T-cell (primary cell): ENCODE measurements around the gene ACSL3. TPM values are rescaled to one million over a fixed set of nuclear protein-coding genes. Genes with fewer than 3 reads are reported as not detected.

Experiments
- ATAC-seq, 4 experiments: fragments of 200-7000 bp in 3 of 4; fragments of 150-1000 bp in 1 of 4; cut with Tn5 transposase; replicated peaks in 1 of 4; 1 replicate in 3 of 4; 2 replicates in 1 of 4; pipeline ENCODE4 v1.10.0; 2021; ENCODE audit warnings: moderate library complexity in 3 of 4, mild to moderate bottlenecking in 2 of 4, moderate number of reproducible peaks in 1 of 4
- CTCF ChIA-PET, 2 donors: fragments of 300-600 bp; sonication (Branson Sonifier 250); formaldehyde crosslinking; loops; one replicate each; lab custom pipeline; 2022; ENCODE audit warnings: antibody characterized with exemption in 2 of 2; lab: Charles Lee
- POLR2A ChIA-PET, 2 donors: fragments of 300-600 bp; sonication (Branson Sonifier 250); formaldehyde crosslinking; loops; one replicate each; lab custom pipeline; 2022; ENCODE audit warnings: antibody characterized with exemption in 2 of 2; lab: Charles Lee
- DNase-seq, 35 experiments: peaks; one replicate each; pipeline versions ENCODE4 v3.0.0 to v3.0.0-alpha.2; 2013 to 2023
- H3K27ac ChIP-seq: one replicate; pipeline ENCODE4 v1.5.1; 2013; ENCODE audit warnings: low read length
- H3K27me3 ChIP-seq, 2 experiments: replicated peaks in 1 of 2; 1 replicate in 1 of 2; 2 replicates in 1 of 2; pipeline versions ENCODE4 v1.6.1 to v1.7.0; 2013; ENCODE audit warnings: low read length in 1 of 2, mixed read lengths in 1 of 2; ENCODE audit not compliant: control insufficient read depth in 2 of 2, insufficient read depth in 2 of 2; ENCODE audit errors: extremely low read depth in 1 of 2
- H3K36me3 ChIP-seq, 2 donors: 1 replicate in 1 of 2; 2 replicates in 1 of 2; pipeline versions ENCODE4 v1.6.1 to v1.7.0; 2013; ENCODE audit warnings: low read length in 1 of 2; ENCODE audit not compliant: control insufficient read depth in 2 of 2, insufficient read depth in 1 of 2; ENCODE audit errors: extremely low read depth in 1 of 2
- H3K4me1 ChIP-seq, 2 experiments: 1 replicate in 1 of 2; 2 replicates in 1 of 2; pipeline versions ENCODE4 v1.6.1 to v1.7.0; 2013; ENCODE audit warnings: low read length in 2 of 2, mixed read lengths in 1 of 2; ENCODE audit not compliant: insufficient read depth in 2 of 2, control insufficient read depth in 1 of 2; ENCODE audit errors: extremely low read depth in 1 of 2
- H3K4me3 ChIP-seq, 2 donors: 1 replicate in 1 of 2; 2 replicates in 1 of 2; pipeline versions ENCODE4 v1.5.1 to v1.7.0; 2013; ENCODE audit warnings: mild to moderate bottlenecking in 2 of 2, low read length in 1 of 2, moderate library complexity in 1 of 2; ENCODE audit not compliant: control insufficient read depth in 1 of 2; ENCODE audit errors: extremely low read depth in 1 of 2
- H3K9me3 ChIP-seq: 2 replicates; pipeline ENCODE4 v1.7.0; 2013
- H3K27ac Mint-ChIP-seq, 2 donors: one replicate each; pipeline ENCODE4 v1.8.0; 2020 to 2021; ENCODE audit warnings: mild to moderate bottlenecking in 2 of 2, mixed read lengths in 2 of 2
- H3K27me3 Mint-ChIP-seq, 2 donors: one replicate each; pipeline ENCODE4 v1.8.0; 2021 to 2022; ENCODE audit warnings: mixed read lengths in 2 of 2
- H3K36me3 Mint-ChIP-seq: one replicate; pipeline ENCODE4 v1.8.0; 2021; ENCODE audit warnings: mixed read lengths
- H3K4me1 Mint-ChIP-seq, 3 donors: one replicate each; pipeline ENCODE4 v1.8.0; 2020 to 2022; ENCODE audit warnings: mixed read lengths in 3 of 3, mild to moderate bottlenecking in 1 of 3
- H3K4me3 Mint-ChIP-seq, 3 donors: one replicate each; pipeline ENCODE4 v1.8.0; 2020 to 2022; ENCODE audit warnings: mild to moderate bottlenecking in 3 of 3, mixed read lengths in 3 of 3, moderate library complexity in 3 of 3
- H3K9me3 Mint-ChIP-seq, 3 donors: one replicate each; pipeline ENCODE4 v1.8.0; 2020 to 2022; ENCODE audit warnings: mixed read lengths in 3 of 3
- WGBS: methylation state at CpG from one replicate; pipeline ENCODE4 v1.1.5; 2013; ENCODE audit warnings: missing lambda C conversion rate; ENCODE audit not compliant: insufficient coverage; 5-methylcytosine and 5-hydroxymethylcytosine counted together
- total RNA-seq, 35 experiments: library from RNA in 6 of 35; stranded (reverse) in 6 of 35; fragments of 120-200 nt in 1 of 35; gene quantifications; one replicate each; pipeline versions ENCODE4 v1.2.1 to v1.2.4 and lab custom pipeline; 2013 to 2026

Gene ACSL3
- total RNA-seq, 5 donors from 2014 or later (not counting 1 experiment from before 2014, with no cell fraction given): 23.9 to 82.4 (median 26.5) TPM

- H3K4me3 ChIP-seq: no peak overlapping the region
- Mint-ChIP-seq H3K4me1 (no peaks in the 10 kb centered on the region), H3K9me3 (peaks cover 0 to 4% (median 4%) of the 10 kb centered on the region in 3 donors), H3K36me3 (peaks cover 24% of the 10 kb centered on the region), H3K27me3 (no peaks in the 10 kb centered on the region), H3K4me3 (no peak overlapping the region), H3K27ac (no peak overlapping the region)
- peaks cover 7% of the 10 kb centered on the region for H3K9me3 ChIP-seq
- H3K27ac ChIP-seq: no peak overlapping the region
- peaks cover 0 to 15% of the 10 kb centered on the region in 2 donors for H3K36me3 ChIP-seq
- WGBS: no CpG with 5 or more reads among the region's 1 CpG
- ChIA-PET CTCF (no interaction called here), POLR2A (no interaction called here)
- H3K4me1 ChIP-seq: no peaks in the 10 kb centered on the region
- ATAC-seq (no peak), DNase-seq (no peak)
- H3K27me3 ChIP-seq: no peaks in the 10 kb centered on the region
Observed at GRCh38 chr2:222942977-222943376, 82.1 kb downstream of the ACSL3 start.

- no peak for ATAC-seq
- Histone ChIP-seq H3K36me3 (peaks cover 0 to 12% of the 10 kb centered on the region in 2 donors), H3K9me3 (peaks cover 1% of the 10 kb centered on the region), H3K27ac (no peak overlapping the region), H3K4me1 (no peaks in the 10 kb centered on the region), H3K4me3 (no peak overlapping the region), H3K27me3 (no peaks in the 10 kb centered on the region)
- POLR2A ChIA-PET: no interaction called here
- Mint-ChIP-seq H3K4me1 (no peaks in the 10 kb centered on the region), H3K27ac (no peak overlapping the region), H3K9me3 (peaks cover 0 to 4% (median 0%) of the 10 kb centered on the region in 3 donors), H3K27me3 (no peaks in the 10 kb centered on the region), H3K36me3 (peaks cover 20% of the 10 kb centered on the region), H3K4me3 (no peak overlapping the region)
- CTCF ChIA-PET: interaction anchor here in 1 of 2 donors (0.6 kb wide), 1 partner anchor 178 kb away, joined by 3 read pairs; no protein-coding TSS in a partner anchor
- WGBS: no CpG with 5 or more reads among the region's 1 CpG
- DNase-seq: no peak
Observed at GRCh38 chr2:222943820-222944219, 83.0 kb downstream of the ACSL3 start.

DNA sequence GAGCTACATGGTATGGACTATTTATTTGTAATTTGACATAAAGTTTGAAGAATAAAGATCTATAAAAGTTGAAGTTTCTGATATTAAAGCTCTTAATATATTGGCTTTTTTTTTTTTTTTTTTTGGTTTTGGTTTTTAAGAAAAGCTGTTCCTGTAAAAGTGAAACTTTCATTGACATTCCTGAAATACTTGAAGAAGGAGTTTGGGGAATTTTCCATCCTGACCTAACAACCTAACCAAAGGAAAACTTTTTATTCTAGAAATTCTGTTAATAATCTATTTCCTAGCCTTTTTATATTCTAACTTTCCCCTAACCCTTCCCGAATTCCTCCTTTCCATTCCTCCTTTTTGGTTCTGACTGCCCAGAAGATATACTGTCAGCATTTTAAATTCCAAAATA is 83.7 kb downstream of the ACSL3 start:
- H3K27me3 Mint-ChIP-seq: no peaks in the 10 kb centered on the region
- ATAC-seq (no peak), DNase-seq (no peak)
- no peaks in the 10 kb centered on the region for H3K9me3 Mint-ChIP-seq
- Histone ChIP-seq H3K4me3 (no peak overlapping the region), H3K4me1 (no peaks in the 10 kb centered on the region), H3K9me3 (no peaks in the 10 kb centered on the region), H3K36me3 (peaks cover 0 to 12% of the 10 kb centered on the region in 2 donors), H3K27ac (no peak overlapping the region), H3K27me3 (no peaks in the 10 kb centered on the region)
- WGBS: no CpG with 5 or more reads among the region's 1 CpG
- CTCF ChIA-PET: interaction anchor here in 1 of 2 donors (0.6 kb wide), 1 partner anchor 178 kb away, joined by 3 read pairs; no protein-coding TSS in a partner anchor
- peaks cover 13% of the 10 kb centered on the region for H3K36me3 Mint-ChIP-seq
- POLR2A ChIA-PET: interaction anchor here in 1 of 2 donors (0.6 to 0.7 kb wide), 2 partner anchors 78 to 941 kb away, joined by 4 to 5 read pairs; no protein-coding TSS in a partner anchor
- no peaks in the 10 kb centered on the region for H3K4me1 Mint-ChIP-seq
- no peak overlapping the region for H3K27ac Mint-ChIP-seq
- no peak overlapping the region for H3K4me3 Mint-ChIP-seq

DNA sequence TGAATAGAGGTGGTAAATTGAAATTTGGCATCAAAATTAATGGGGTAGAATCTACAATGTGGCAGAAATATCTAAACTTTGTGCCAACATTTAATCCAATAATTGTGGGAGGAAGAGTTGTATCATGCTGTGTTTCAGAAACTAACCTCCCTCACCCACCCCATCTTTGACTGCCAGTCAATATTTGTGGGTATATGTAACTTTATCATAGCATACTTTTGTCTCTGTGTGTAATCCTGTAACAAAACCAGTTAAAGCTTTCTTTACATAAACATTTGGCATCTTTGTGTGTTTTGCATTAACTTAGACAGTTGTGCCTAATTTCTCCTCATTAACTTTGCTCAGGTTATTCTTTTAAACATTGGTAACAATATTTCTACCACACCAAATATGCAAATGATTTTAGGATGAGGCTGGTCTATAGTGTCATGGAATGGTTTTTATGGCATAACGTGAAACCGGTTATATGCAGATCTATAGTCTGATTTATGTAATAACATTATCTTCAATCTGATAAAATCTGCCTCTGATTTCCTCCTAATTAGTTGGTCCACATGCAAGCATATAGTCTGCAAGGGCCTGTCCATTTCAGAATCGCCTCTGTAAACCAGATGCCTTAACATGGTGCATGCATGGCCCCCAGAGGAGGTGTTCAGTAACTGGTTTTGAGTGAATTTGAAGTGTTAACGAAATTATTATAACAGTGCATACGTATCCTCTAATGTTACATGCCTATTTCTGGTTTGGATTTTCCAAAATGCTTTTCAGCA is 84.3 kb downstream of the ACSL3 start:
- POLR2A ChIA-PET: interaction anchor here in 1 of 2 donors (0.6 to 0.7 kb wide), 2 partner anchors 78 to 940 kb away, joined by 4 to 5 read pairs; no protein-coding TSS in a partner anchor
- CTCF ChIA-PET: no interaction called here
- Histone ChIP-seq H3K27me3 (no peaks in the 10 kb centered on the region), H3K4me3 (no peak overlapping the region), H3K36me3 (peaks cover 0 to 11% of the 10 kb centered on the region in 2 donors), H3K9me3 (no peaks in the 10 kb centered on the region), H3K4me1 (no peaks in the 10 kb centered on the region), H3K27ac (no peak overlapping the region)
- Mint-ChIP-seq H3K36me3 (peaks cover 9% of the 10 kb centered on the region), H3K9me3 (no peaks in the 10 kb centered on the region), H3K27me3 (no peaks in the 10 kb centered on the region), H3K4me3 (no peak overlapping the region), H3K27ac (no peak overlapping the region), H3K4me1 (no peaks in the 10 kb centered on the region)
- no CpG with 5 or more reads among the region's 5 CpGs for WGBS
- ATAC-seq: no peak
- no peak for DNase-seq

- Mint-ChIP-seq H3K9me3 (no peaks in the 10 kb centered on the region), H3K27me3 (no peaks in the 10 kb centered on the region), H3K4me3 (no peak overlapping the region), H3K27ac (no peak overlapping the region), H3K4me1 (no peaks in the 10 kb centered on the region), H3K36me3 (peaks cover 9% of the 10 kb centered on the region)
- H3K27ac ChIP-seq: no peak overlapping the region
- peaks cover 0 to under 1% of the 10 kb centered on the region in 2 experiments for H3K27me3 ChIP-seq
- ATAC-seq: no peak
- H3K4me3 ChIP-seq: no peak overlapping the region
- POLR2A ChIA-PET: no interaction called here
- no peak for DNase-seq
- H3K4me1 ChIP-seq: no peaks in the 10 kb centered on the region
- WGBS: 100% methylated on average over 1 of the region's 8 CpGs
- CTCF ChIA-PET: no interaction called here
- H3K36me3 ChIP-seq: peaks cover 0 to 6% of the 10 kb centered on the region in 2 donors
- no peaks in the 10 kb centered on the region for H3K9me3 ChIP-seq
Observed at GRCh38 chr2:222945887-222946286, 85.1 kb downstream of the ACSL3 start.

DNA sequence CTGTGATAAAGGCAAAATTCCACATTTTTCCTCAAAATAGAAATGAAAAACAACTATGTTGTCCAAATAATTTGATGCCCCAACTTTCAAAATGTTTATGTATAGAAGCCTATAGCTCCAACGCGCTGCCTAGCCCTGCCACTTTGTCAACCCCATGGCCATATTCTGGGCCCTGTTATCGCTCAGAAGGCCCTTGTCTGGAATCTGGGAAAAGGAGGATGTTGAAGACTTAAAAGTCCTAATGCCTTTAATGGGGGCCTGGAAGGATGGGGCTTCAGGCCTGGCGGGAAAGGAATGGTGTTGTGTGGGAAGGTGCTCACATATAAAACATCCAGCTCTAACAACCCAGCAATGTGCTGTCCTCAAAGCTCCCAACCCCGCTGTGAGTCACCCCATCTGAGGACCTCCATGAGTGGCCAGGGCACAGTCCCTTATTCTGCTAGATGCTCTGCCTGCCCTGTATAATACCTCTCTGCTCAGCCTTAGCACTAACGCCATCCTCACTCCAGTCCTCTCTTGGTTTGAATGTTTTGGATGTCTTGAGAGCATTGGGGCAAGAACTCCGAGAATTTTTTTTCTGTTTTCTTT is 86.0 kb downstream of the ACSL3 start:
- no peak overlapping the region for H3K4me3 ChIP-seq
- H3K27me3 Mint-ChIP-seq: no peaks in the 10 kb centered on the region
- H3K36me3 ChIP-seq: no peaks in the 10 kb centered on the region
- no peaks in the 10 kb centered on the region for H3K9me3 ChIP-seq
- H3K36me3 Mint-ChIP-seq: peaks cover 1% of the 10 kb centered on the region
- POLR2A ChIA-PET: interaction anchor here (0.6 to 0.7 kb wide), 2 partner anchors 62 to 164 kb away, joined by 6 to 9 read pairs; no protein-coding TSS in a partner anchor
- peaks cover 0 to 3% of the 10 kb centered on the region in 2 experiments for H3K27me3 ChIP-seq
- H3K27ac Mint-ChIP-seq: no peak overlapping the region
- no peaks in the 10 kb centered on the region for H3K4me1 ChIP-seq
- no peaks in the 10 kb centered on the region for H3K4me1 Mint-ChIP-seq
- H3K27ac ChIP-seq: no peak overlapping the region
- CTCF ChIA-PET: no interaction called here
- no peak overlapping the region for H3K4me3 Mint-ChIP-seq
- DNase-seq (no peak), ATAC-seq (peak in 1 of 4 experiments; percentile 50)
- 100% methylated on average over 1 of the region's 7 CpGs for WGBS
- H3K9me3 Mint-ChIP-seq: no peaks in the 10 kb centered on the region
